ENCODE measurements around the gene COLEC11.

The COLEC11 gene

DNA sequence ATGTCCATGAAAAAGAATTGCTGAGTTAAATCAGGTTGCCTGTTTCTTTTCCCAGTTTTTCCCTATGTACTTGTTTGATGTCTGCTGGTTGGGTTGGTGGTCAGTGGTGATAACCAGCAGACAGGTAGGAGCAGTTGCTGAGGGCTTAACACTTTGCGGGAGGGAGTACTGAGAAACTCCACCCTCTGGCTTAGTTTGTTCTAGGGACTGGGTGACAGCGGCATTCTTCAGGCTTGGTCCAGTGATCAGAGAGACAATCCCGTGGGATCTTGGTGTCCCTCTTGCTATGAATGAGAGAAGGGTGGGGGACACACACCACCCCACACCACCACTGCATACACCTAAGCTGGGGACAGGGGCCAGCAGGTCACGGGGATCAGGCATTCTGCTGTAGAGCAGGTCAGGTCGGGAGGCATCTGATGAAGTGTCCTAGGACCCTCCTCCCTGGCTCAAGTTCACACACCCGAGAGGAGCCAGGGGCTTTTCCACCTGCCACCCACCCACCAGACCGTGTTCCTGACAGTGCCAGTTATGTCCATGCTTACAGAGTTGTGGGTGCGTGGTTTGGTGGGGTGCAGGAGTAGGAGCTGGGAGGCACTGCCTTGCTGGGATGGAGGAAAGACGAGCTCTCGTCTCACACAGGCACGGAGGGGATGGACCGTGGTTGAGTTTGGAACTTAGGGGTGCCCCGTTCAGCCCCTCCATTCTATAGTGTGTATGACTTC, 41.8 kb downstream of the COLEC11 start:
- no peak for ATAC-seq
- TF ChIP-seq ISL1 (CRISPR knock-in tag; IDR thresholded peaks at IDR 0.05) (no peak), ARNTL (CRISPR knock-in tag; IDR thresholded peaks at IDR 0.05; ENCODE audit: borderline replicate concordance, low read depth) (no peak), OSR1 (CRISPR knock-in tag; IDR thresholded peaks at IDR 0.05) (no peak), RARB (CRISPR knock-in tag; IDR thresholded peaks at IDR 0.05) (no peak), ZFP3 (CRISPR knock-in tag; IDR thresholded peaks at IDR 0.05) (no peak), ZNF8 (CRISPR knock-in tag; IDR thresholded peaks at IDR 0.05) (no peak), BACH2 (CRISPR knock-in tag; IDR thresholded peaks at IDR 0.05; ENCODE audit: borderline replicate concordance) (no peak), POU6F1 (CRISPR knock-in tag; IDR thresholded peaks at IDR 0.05; ENCODE audit: borderline replicate concordance, low read depth) (no peak), PATZ1 (CRISPR knock-in tag; IDR thresholded peaks at IDR 0.05; ENCODE audit: borderline replicate concordance) (no peak), ZC3H10 (CRISPR knock-in tag; IDR thresholded peaks at IDR 0.05) (no peak), ZFP30 (CRISPR knock-in tag; IDR thresholded peaks at IDR 0.05) (no peak), ZNF70 (CRISPR knock-in tag; IDR thresholded peaks at IDR 0.05) (no peak), SNAI2 (CRISPR knock-in tag; IDR thresholded peaks at IDR 0.05) (no peak)
- TF ChIP-seq, protein P1, sequence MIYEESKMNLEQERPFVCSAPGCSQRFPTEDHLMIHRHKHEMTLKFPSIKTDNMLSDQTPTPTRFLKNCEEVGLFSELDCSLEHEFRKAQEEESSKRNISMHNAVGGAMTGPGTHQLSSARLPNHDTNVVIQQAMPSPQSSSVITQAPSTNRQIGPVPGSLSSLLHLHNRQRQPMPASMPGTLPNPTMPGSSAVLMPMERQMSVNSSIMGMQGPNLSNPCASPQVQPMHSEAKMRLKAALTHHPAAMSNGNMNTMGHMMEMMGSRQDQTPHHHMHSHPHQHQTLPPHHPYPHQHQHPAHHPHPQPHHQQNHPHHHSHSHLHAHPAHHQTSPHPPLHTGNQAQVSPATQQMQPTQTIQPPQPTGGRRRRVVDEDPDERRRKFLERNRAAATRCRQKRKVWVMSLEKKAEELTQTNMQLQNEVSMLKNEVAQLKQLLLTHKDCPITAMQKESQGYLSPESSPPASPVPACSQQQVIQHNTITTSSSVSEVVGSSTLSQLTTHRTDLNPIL (CRISPR knock-in tag; IDR thresholded peaks at IDR 0.05; ENCODE audit: low read depth), result no peak
- TF ChIP-seq, protein P2, sequence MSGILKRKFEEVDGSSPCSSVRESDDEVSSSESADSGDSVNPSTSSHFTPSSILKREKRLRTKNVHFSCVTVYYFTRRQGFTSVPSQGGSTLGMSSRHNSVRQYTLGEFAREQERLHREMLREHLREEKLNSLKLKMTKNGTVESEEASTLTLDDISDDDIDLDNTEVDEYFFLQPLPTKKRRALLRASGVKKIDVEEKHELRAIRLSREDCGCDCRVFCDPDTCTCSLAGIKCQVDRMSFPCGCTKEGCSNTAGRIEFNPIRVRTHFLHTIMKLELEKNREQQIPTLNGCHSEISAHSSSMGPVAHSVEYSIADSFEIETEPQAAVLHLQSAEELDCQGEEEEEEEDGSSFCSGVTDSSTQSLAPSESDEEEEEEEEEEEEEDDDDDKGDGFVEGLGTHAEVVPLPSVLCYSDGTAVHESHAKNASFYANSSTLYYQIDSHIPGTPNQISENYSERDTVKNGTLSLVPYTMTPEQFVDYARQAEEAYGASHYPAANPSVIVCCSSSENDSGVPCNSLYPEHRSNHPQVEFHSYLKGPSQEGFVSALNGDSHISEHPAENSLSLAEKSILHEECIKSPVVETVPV (CRISPR knock-in tag; IDR thresholded peaks at IDR 0.05), result no peak

DNA sequence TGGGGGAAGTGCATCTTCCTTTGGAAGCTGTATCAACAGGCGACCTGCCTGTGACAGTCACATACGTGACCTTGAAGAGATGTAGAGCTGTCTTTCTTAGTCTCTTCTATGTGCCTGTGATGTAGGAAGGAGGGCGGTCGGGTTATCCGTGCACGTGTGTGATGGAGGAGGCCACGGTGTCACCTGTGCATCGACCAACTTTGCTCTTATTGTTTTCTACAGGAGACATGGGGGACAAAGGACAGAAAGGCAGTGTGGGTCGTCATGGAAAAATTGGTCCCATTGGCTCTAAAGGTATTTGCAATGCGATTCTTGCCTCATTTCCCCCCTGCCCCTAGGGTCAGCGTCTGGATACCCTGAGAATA, 42.4 kb downstream of the COLEC11 start:
- no peak for ATAC-seq
- TF ChIP-seq TSHZ2 (CRISPR knock-in tag; IDR thresholded peaks at IDR 0.05), result no peak
- TF ChIP-seq TOX (CRISPR knock-in tag; IDR thresholded peaks at IDR 0.05; ENCODE audit: borderline replicate concordance), result no peak
- no peak for TF ChIP-seq PATZ1 (CRISPR knock-in tag; IDR thresholded peaks at IDR 0.05; ENCODE audit: borderline replicate concordance)
- no peak for TF ChIP-seq ZFP3 (CRISPR knock-in tag; IDR thresholded peaks at IDR 0.05)
- no peak for TF ChIP-seq PPARA (CRISPR knock-in tag; IDR thresholded peaks at IDR 0.05; ENCODE audit: borderline replicate concordance)
- no peak for TF ChIP-seq TCF4 (CRISPR knock-in tag; IDR thresholded peaks at IDR 0.05; ENCODE audit: borderline replicate concordance)
- TF ChIP-seq ZC3H10 (CRISPR knock-in tag; IDR thresholded peaks at IDR 0.05), result no peak
- no peak for TF ChIP-seq GLIS3 (CRISPR knock-in tag; IDR thresholded peaks at IDR 0.05)
- no peak for TF ChIP-seq ZNF565 (CRISPR knock-in tag; conservative IDR thresholded peaks at IDR 0.05; ENCODE audit: low read depth)
- no peak for TF ChIP-seq ZNF70 (CRISPR knock-in tag; IDR thresholded peaks at IDR 0.05)
- TF ChIP-seq ISL1 (CRISPR knock-in tag; IDR thresholded peaks at IDR 0.05), result no peak
- TF ChIP-seq BACH2 (CRISPR knock-in tag; IDR thresholded peaks at IDR 0.05; ENCODE audit: borderline replicate concordance), result no peak
- TF ChIP-seq ARNTL (CRISPR knock-in tag; IDR thresholded peaks at IDR 0.05; ENCODE audit: borderline replicate concordance, low read depth), result no peak
- TF ChIP-seq POU6F1 (CRISPR knock-in tag; IDR thresholded peaks at IDR 0.05; ENCODE audit: borderline replicate concordance, low read depth), result no peak
- TF ChIP-seq SNAI2 (CRISPR knock-in tag; IDR thresholded peaks at IDR 0.05), result no peak
- no peak for TF ChIP-seq ESRRG (CRISPR knock-in tag; IDR thresholded peaks at IDR 0.05)
- no peak for TF ChIP-seq RARB (CRISPR knock-in tag; IDR thresholded peaks at IDR 0.05)
- TF ChIP-seq ZFP30 (CRISPR knock-in tag; IDR thresholded peaks at IDR 0.05), result no peak
- no peak for TF ChIP-seq ZNF8 (CRISPR knock-in tag; IDR thresholded peaks at IDR 0.05)
